Fibroblast of lung (primary cell): ENCODE data around the gene ZSWIM1. TPM values are rescaled to one million over a fixed set of nuclear protein-coding genes. Genes with fewer than 3 reads are reported as not detected.
A peak's percentile ranks its signal among the peaks of the same experiment; 100 is the strongest.

Experiments
- DNase-seq, 2 donors: peaks; one replicate each; pipeline versions ENCODE4 v3.0.0 to v3.0.0-alpha.2; 2010; ENCODE audit warnings: low read depth in 2 of 2
- H2AFZ ChIP-seq: 2 replicates; pipeline ENCODE4 v1.5.1; 2012; ENCODE audit warnings: low read length, control low read depth, inconsistent platforms
- H3K27ac ChIP-seq: 2 replicates; pipeline ENCODE4 v1.5.1; 2011; ENCODE audit warnings: low read length, control low read depth; ENCODE audit not compliant: insufficient read depth
- H3K27me3 ChIP-seq: 2 replicates; pipeline ENCODE4 v1.5.1; 2011; ENCODE audit warnings: mild to moderate bottlenecking, low read length; ENCODE audit not compliant: control insufficient read depth, insufficient read depth
- H3K36me3 ChIP-seq: 2 replicates; pipeline ENCODE4 v1.5.1; 2011; ENCODE audit warnings: low read length; ENCODE audit not compliant: control insufficient read depth, insufficient read depth
- H3K4me1 ChIP-seq: 2 replicates; pipeline ENCODE4 v1.5.1; 2011; ENCODE audit warnings: low read length; ENCODE audit not compliant: control insufficient read depth, insufficient read depth; ENCODE audit errors: extremely low read depth
- H3K4me2 ChIP-seq: 2 replicates; pipeline ENCODE4 v1.5.1; 2011; ENCODE audit warnings: low read length, control low read depth; ENCODE audit not compliant: insufficient read depth; ENCODE audit errors: extremely low read depth
- H3K4me3 ChIP-seq, 4 experiments: fragments of 200-600 bp in 1 of 4; sonication (generic) in 1 of 4; replicated peaks in 1 of 4; 2 replicates each; pipeline ENCODE4 v1.5.1; 2011 to 2016; ENCODE audit warnings: low read length in 4 of 4, low read depth in 3 of 4, mild to moderate bottlenecking in 3 of 4, control low read depth in 2 of 4, inconsistent platforms in 1 of 4, mixed read lengths in 1 of 4; ENCODE audit not compliant: insufficient read depth in 1 of 4; ENCODE audit errors: control extremely low read depth in 1 of 4
- H3K79me2 ChIP-seq: 2 replicates; pipeline ENCODE4 v1.5.1; 2012; ENCODE audit warnings: mild to moderate bottlenecking, low read length, inconsistent platforms; ENCODE audit not compliant: control insufficient read depth, insufficient read depth
- H3K9ac ChIP-seq: 2 replicates; pipeline ENCODE4 v1.5.1; 2011; ENCODE audit warnings: mild to moderate bottlenecking, low read length, control low read depth; ENCODE audit not compliant: insufficient read depth
- H3K9me3 ChIP-seq: 2 replicates; pipeline ENCODE4 v1.5.1; 2012; ENCODE audit warnings: low read depth, low read length; ENCODE audit not compliant: control insufficient read depth, insufficient read depth
- H4K20me1 ChIP-seq: 2 replicates; pipeline ENCODE4 v1.5.1; 2011; ENCODE audit warnings: low read length; ENCODE audit not compliant: control insufficient read depth, insufficient read depth; ENCODE audit errors: extremely low read depth
- CTCF ChIP-seq, 2 donors: IDR thresholded peaks in 1 of 2; conservative IDR thresholded peaks in 1 of 2; 1 replicate in 1 of 2; 2 replicates in 1 of 2; pipeline ENCODE4 v1.5.1; 2011 to 2012; ENCODE audit warnings: low read length in 2 of 2, control low read depth in 1 of 2, inconsistent platforms in 1 of 2, low read depth in 1 of 2, mild to moderate bottlenecking in 1 of 2
- EZH2 ChIP-seq: IDR thresholded peaks from 2 replicates; pipeline ENCODE4 v1.5.1; 2012; ENCODE audit warnings: low read length, control low read depth, mild to moderate bottlenecking; ENCODE audit errors: missing control alignments
- polyA plus RNA-seq, 2 donors: library from polyadenylated mRNA; depleted of rRNA in 1 of 2; stranded (reverse) in 1 of 2; unstranded in 1 of 2; fragments of >200 nt; gene quantifications; 2 replicates each; pipeline ENCODE4 v1.2.1, GENCODE V29; 2011 to 2012; ENCODE audit warnings: missing spikeins in 1 of 2
- total RNA-seq: library from RNA; depleted of rRNA; stranded (reverse); fragments of >200 nt; gene quantifications from 2 replicates; pipeline ENCODE4 v1.2.1, GENCODE V29; 2014

ZSWIM1 gene
- total and polyA plus RNA-seq, 2 donors (not counting 1 experiment from before 2014, with no cell fraction given) = 3.4 to 4.5 TPM

- Histone ChIP-seq H3K79me2 (no peaks in the 10 kb centered on the region), H2AFZ (no peak overlapping the region), H3K4me3 (no peak overlapping the region), H3K36me3 (no peaks in the 10 kb centered on the region), H3K9me3 (no peaks in the 10 kb centered on the region), H3K27ac (no peak overlapping the region), H4K20me1 (no peaks in the 10 kb centered on the region), H3K27me3 (no peaks in the 10 kb centered on the region), H3K9ac (no peak overlapping the region), H3K4me1 (peaks cover 25% of the 10 kb centered on the region), H3K4me2 (no peak overlapping the region)
- no peak for DNase-seq
- no peak for TF ChIP-seq CTCF (conservative IDR thresholded peaks at IDR 0.05 in 1 of 2, IDR thresholded peaks at IDR 0.05 in 1 of 2; ENCODE audit: low read depth in 1 of 2, low read length in 2 of 2)
- no peak for TF ChIP-seq EZH2
Observed at GRCh38 chr20:45921337-45922189, 40.5 kb downstream of the ZSWIM1 start.

- no peaks in the 10 kb centered on the region for H3K79me2 ChIP-seq
- no peak overlapping the region for H3K27ac ChIP-seq
- no peak overlapping the region for H2AFZ ChIP-seq
- H4K20me1 ChIP-seq = no peaks in the 10 kb centered on the region
- DNase-seq = peak; percentile 30 to 85
- H3K4me2 ChIP-seq = peak overlapping the region; percentile 39
- TF ChIP-seq EZH2 = no peak
- TF ChIP-seq CTCF (conservative IDR thresholded peaks at IDR 0.05 in 1 of 2, IDR thresholded peaks at IDR 0.05 in 1 of 2; ENCODE audit: low read depth in 1 of 2, low read length in 2 of 2) = no peak
- H3K4me3 ChIP-seq = no peak overlapping the region
- no peaks in the 10 kb centered on the region for H3K27me3 ChIP-seq
- H3K36me3 ChIP-seq = no peaks in the 10 kb centered on the region
- H3K4me1 ChIP-seq = peaks cover 14% of the 10 kb centered on the region
- H3K9me3 ChIP-seq = no peaks in the 10 kb centered on the region
- H3K9ac ChIP-seq = no peak overlapping the region
Observed at GRCh38 chr20:45924391-45925261, 43.6 kb downstream of the ZSWIM1 start.

- Histone ChIP-seq H3K4me1 (peaks cover 5% of the 10 kb centered on the region), H3K4me3 (no peak overlapping the region), H3K79me2 (no peaks in the 10 kb centered on the region), H3K36me3 (no peaks in the 10 kb centered on the region), H3K9ac (no peak overlapping the region), H3K4me2 (no peak overlapping the region), H3K9me3 (no peaks in the 10 kb centered on the region), H2AFZ (no peak overlapping the region), H3K27ac (no peak overlapping the region), H3K27me3 (no peaks in the 10 kb centered on the region), H4K20me1 (no peaks in the 10 kb centered on the region)
- DNase-seq = no peak
- TF ChIP-seq CTCF (conservative IDR thresholded peaks at IDR 0.05 in 1 of 2, IDR thresholded peaks at IDR 0.05 in 1 of 2; ENCODE audit: low read depth in 1 of 2, low read length in 2 of 2) = no peak
- no peak for TF ChIP-seq EZH2
Observed at GRCh38 chr20:45925821-45926506, 44.9 kb downstream of the ZSWIM1 start.
